K562 (cell line): Measurements from ENCODE around the gene MSS51. TPM values are rescaled to one million over a fixed set of nuclear protein-coding genes. Genes with fewer than 3 reads are reported as not detected.

ENCODE experiments used
- ARNT ChIP-seq, 2 experiments: fragments of 450-650 bp; IDR thresholded peaks; 2 replicates each; pipeline ENCODE4 v1.6.1; 2016; ENCODE audit warnings: mild to moderate bottlenecking in 1 of 2
- CBX5 ChIP-seq: IDR thresholded peaks from 2 replicates; pipeline ENCODE4 v1.6.1; 2014; ENCODE audit warnings: low read depth, borderline replicate concordance
- FIP1L1 ChIP-seq: fragments of 200-400 bp; formaldehyde crosslinking; IDR thresholded peaks from 2 replicates; pipeline ENCODE4 v1.6.1; 2018; ENCODE audit warnings: mild to moderate bottlenecking, low read depth, low read length; ENCODE audit not compliant: poor library complexity, severe bottlenecking
- HSF4 ChIP-seq: fragments of 250-450 bp; sonication (Bioruptor Pico); IDR thresholded peaks from 2 replicates; pipeline ENCODE4 v2.1.2; 2022; ENCODE audit warnings: mild to moderate bottlenecking, moderate library complexity, borderline replicate concordance
- JUN ChIP-seq, 2 experiments: sonication (generic) in 1 of 2; formaldehyde crosslinking in 1 of 2; IDR thresholded peaks; 2 replicates each; pipeline versions ENCODE4 v1.6.1 to v1.8.0; 2012 to 2022; ENCODE audit warnings: borderline replicate concordance in 2 of 2, mild to moderate bottlenecking in 2 of 2, improper control_type of control experiment in 1 of 2, low read depth in 1 of 2, low read length in 1 of 2, missing genetic modification reagents in 1 of 2
- MCM5 ChIP-seq: fragments of 450-650 bp; IDR thresholded peaks from 2 replicates; pipeline ENCODE4 v1.6.1; 2016; ENCODE audit warnings: low read depth
- MGA ChIP-seq: fragments of 450-650 bp; IDR thresholded peaks from 2 replicates; pipeline ENCODE4 v1.6.1; 2016; ENCODE audit warnings: mild to moderate bottlenecking, moderate library complexity
- NR0B1 ChIP-seq: fragments of 450-650 bp; IDR thresholded peaks from one replicate; pipeline ENCODE4 v1.6.1; 2018; ENCODE audit warnings: mild to moderate bottlenecking, moderate library complexity; ENCODE audit not compliant: partially characterized antibody
- THRA ChIP-seq: fragments of 450-650 bp; IDR thresholded peaks from 2 replicates; pipeline ENCODE4 v1.6.1; 2017; ENCODE audit warnings: mild to moderate bottlenecking, moderate library complexity
- XRCC3 ChIP-seq: fragments of 450-650 bp; IDR thresholded peaks from 2 replicates; pipeline ENCODE4 v1.6.1; 2017; ENCODE audit warnings: mild to moderate bottlenecking, moderate library complexity
- ZBTB8A ChIP-seq: fragments of 450-650 bp; IDR thresholded peaks from 2 replicates; pipeline ENCODE4 v1.6.1; 2018; ENCODE audit warnings: mild to moderate bottlenecking, moderate library complexity; ENCODE audit not compliant: partially characterized antibody
- ZNF217 ChIP-seq: sonication (generic); formaldehyde crosslinking; IDR thresholded peaks from 2 replicates; pipeline ENCODE4 v1.8.0; 2022; ENCODE audit warnings: mild to moderate bottlenecking, missing genetic modification reagents
- polyA plus RNA-seq, 8 experiments: library from polyadenylated mRNA; depleted of rRNA in 4 of 8; stranded (reverse) in 5 of 8; unstranded in 3 of 8; fragments of >200 nt; fragmentation: Nextera tagmentation in 2 of 8; fragmentation: Illumina TruSeq in 1 of 8; extraction: Ambion mirVana in 2 of 8; extraction: Trizol in 1 of 8; gene quantifications; 2 replicates each; pipeline versions ENCODE4 v1.2.1 to v1.2.3, GENCODE V29; 2011 to 2014; ENCODE audit warnings: inconsistent platforms in 1 of 8, missing spikeins in 1 of 8
- total RNA-seq, 7 experiments: library from RNA; depleted of rRNA in 6 of 7; stranded (reverse); fragments of >200 nt in 6 of 7; fragmentation: Illumina TruSeq in 2 of 7; extraction: Trizol in 2 of 7; gene quantifications; 2 replicates each; pipeline versions ENCODE4 v1.2.1 to v1.2.3, GENCODE V29; 2011 to 2021; ENCODE audit warnings: low replicate concordance in 1 of 7

MSS51 gene
- total and polyA plus RNA-seq, 9 of the 15 experiments (the other 6 are each of a cell fraction or from before 2014, with no cell fraction given) = 0.28 to 1.8 (median 1.2) TPM

- TF ChIP-seq NR0B1 (no peak), MCM5 (no peak), XRCC3 (no peak), HSF4 (CRISPR knock-in tag) (no peak), JUN (IDR thresholded peaks at IDR 0.05; ENCODE audit: borderline replicate concordance, low read depth, low read length) (no peak), JUN (CRISPR knock-in tag; IDR thresholded peaks at IDR 0.05; ENCODE audit: borderline replicate concordance) (peak; percentile 94), MGA (no peak), ZNF217 (CRISPR knock-in tag) (no peak), ARNT (IDR thresholded peaks at IDR 0.05) (no peak), FIP1L1 (peak; percentile 62), ZBTB8A (no peak), CBX5 (no peak), THRA (no peak)
Observed at GRCh38 chr10:73413528-73414229, 19.7 kb downstream of the MSS51 start, which contains the start of gene ANXA7 (continued).
